Mesenteric fat pad (tissue), 1 donor: ENCODE data around the gene FADS2. TPM values are rescaled to one million over a fixed set of nuclear protein-coding genes. Genes with fewer than 3 reads are reported as not detected.

Experiments used
- DNase-seq: peaks from one replicate; pipeline ENCODE4 v3.0.0-alpha.2; 2020; ENCODE audit warnings: low spot score
- long read RNA-seq: library from polyadenylated mRNA; unstranded; transcript quantifications from one replicate; pipeline ENCODE4 v2.0.0, GENCODE V29; 2020
- total RNA-seq: library from RNA; stranded (reverse); fragmentation: NEBNext Ultra II Directional; extraction: Animal tissue kit (Norgen Biotek cat#: 25700); gene quantifications from one replicate; pipeline ENCODE4 v1.2.1, GENCODE V29; 2021
- donor health status: DM: yes; HTN: yes; CAD: no.

FADS2 gene
- 28.1 TPM for total RNA-seq
- long read RNA-seq, full-length matches to known transcripts = 11 of 35 reads
- long read RNA-seq, partial matches to known transcripts = 14 of 35 reads
- long read RNA-seq, other reads (novel, unspliced or antisense) = 10 of 35 reads

GRCh38 chr11:61827571-61828378 is at the start of gene FADS2:
Gene FADS2 (plus strand): TSS chr11:61828300. CDS start chr11:61828391, 91 bp downstream.
- DNase-seq = peak; percentile 95

- no peak for DNase-seq
Measured at GRCh38 chr11:61778357-61778886, 49.7 kb upstream of the FADS2 start.

- no peak for DNase-seq
Measured at GRCh38 chr11:61778920-61779650, 49.0 kb upstream of the FADS2 start.

- DNase-seq = no peak
Measured at GRCh38 chr11:61779666-61780525, 48.2 kb upstream of the FADS2 start.

- no peak for DNase-seq
Measured at GRCh38 chr11:61780581-61781162, 47.4 kb upstream of the FADS2 start.

GRCh38 chr11:61781585-61781984 is 46.5 kb upstream of the FADS2 start:
- DNase-seq = no peak

GRCh38 chr11:61782299-61782698 is 45.8 kb upstream of the FADS2 start:
- no peak for DNase-seq

- no peak for DNase-seq
Measured at GRCh38 chr11:61782841-61783240, 45.3 kb upstream of the FADS2 start.

- no peak for DNase-seq
Measured at GRCh38 chr11:61783717-61784505, 44.2 kb upstream of the FADS2 start.

- no peak for DNase-seq
Measured at GRCh38 chr11:61784506-61784805, 43.6 kb upstream of the FADS2 start.

- DNase-seq = no peak
Measured at GRCh38 chr11:61785837-61786402, 42.2 kb upstream of the FADS2 start.

- no peak for DNase-seq
Measured at GRCh38 chr11:61787928-61788491, 40.1 kb upstream of the FADS2 start.

- DNase-seq = no peak
Measured at GRCh38 chr11:61791737-61792309, 36.3 kb upstream of the FADS2 start.

GRCh38 chr11:61792310-61793082 is 35.6 kb upstream of the FADS2 start, which contains the start of the genes FEN1 and TMEM258:
Gene FEN1 (plus strand): TSS chr11:61792911. CDS start chr11:61795362, 2,451 bp downstream.
Gene TMEM258 (minus strand): TSS chr11:61792599. CDS start chr11:61792558, 41 bp downstream.
- DNase-seq = peak; percentile 96

- no peak for DNase-seq
Measured at GRCh38 chr11:61793083-61793828, 34.8 kb upstream of the FADS2 start.

- no peak for DNase-seq
Measured at GRCh38 chr11:61793829-61794204, 34.3 kb upstream of the FADS2 start.

- DNase-seq = no peak
Measured at GRCh38 chr11:61794579-61794978, 33.5 kb upstream of the FADS2 start.
